ENCODE results near the gene SIGMAR1. TPM values are rescaled to one million over a fixed set of nuclear protein-coding genes. Genes with fewer than 3 reads are reported as not detected.

Gene SIGMAR1
- total RNA-seq, 1 experiment from 2014 or later, result 165 TPM

GRCh38 chr9:34651321-34651720 is 13.7 kb upstream of the SIGMAR1 start:
- peaks cover 30% of the 10 kb centered on the region for H3K4me1 ChIP-seq (ENCODE audit: insufficient read depth, low read length, poor library complexity, severe bottlenecking)
- no peak for TF ChIP-seq CTCF (conservative IDR thresholded peaks at IDR 0.05; ENCODE audit: low read depth, low read length)
- TF ChIP-seq EZH2 (IDR thresholded peaks at IDR 0.05; ENCODE audit: borderline replicate concordance, low read depth, low read length, poor library complexity, severe bottlenecking), result no peak
- intact Hi-C loops (cut with micrococcal nuclease; ENCODE audit: unreplicated experiment), result no loop called here
- peaks cover 17% of the 10 kb centered on the region for H3K36me3 ChIP-seq (ENCODE audit: insufficient read depth, low read length, poor library complexity, severe bottlenecking)
- no peaks in the 10 kb centered on the region for H3K27me3 ChIP-seq (replicated peaks; ENCODE audit: insufficient read depth, low read depth, low read length, poor library complexity)
- POLR2A ChIA-PET (ENCODE audit: low non-redundant PET), result no interaction called here
- CTCF ChIA-PET, result no interaction called here
- H3K9me3 ChIP-seq (ENCODE audit: low read depth, low read length, poor library complexity, severe bottlenecking), result no peaks in the 10 kb centered on the region
- no peak overlapping the region for H3K27ac ChIP-seq (ENCODE audit: low read depth, low read length, poor library complexity, severe bottlenecking)
- no TSS peak for BruUV-seq (replicated peaks)
- DNase-seq (ENCODE audit: low spot score), result no peak
- H3K4me3 ChIP-seq (ENCODE audit: low read depth, low read length, poor library complexity, severe bottlenecking), result no peak overlapping the region

- H3K27ac ChIP-seq (ENCODE audit: low read depth, low read length, poor library complexity, severe bottlenecking), result no peak overlapping the region
- H3K4me3 ChIP-seq (ENCODE audit: low read depth, low read length, poor library complexity, severe bottlenecking), result no peak overlapping the region
- no TSS peak for BruUV-seq (replicated peaks)
- ChIA-PET POLR2A (ENCODE audit: low non-redundant PET) (no interaction called here), CTCF (interaction anchor here (0.7 kb wide), 1 partner anchor 17 kb away, joined by 3 read pairs; no protein-coding TSS in a partner anchor)
- DNase-seq (ENCODE audit: low spot score), result no peak
- TF ChIP-seq CTCF (conservative IDR thresholded peaks at IDR 0.05; ENCODE audit: low read depth, low read length) (no peak), EZH2 (IDR thresholded peaks at IDR 0.05; ENCODE audit: borderline replicate concordance, low read depth, low read length, poor library complexity, severe bottlenecking) (no peak)
- peaks cover 33% of the 10 kb centered on the region for H3K4me1 ChIP-seq (ENCODE audit: insufficient read depth, low read length, poor library complexity, severe bottlenecking)
- no peaks in the 10 kb centered on the region for H3K9me3 ChIP-seq (ENCODE audit: low read depth, low read length, poor library complexity, severe bottlenecking)
- H3K27me3 ChIP-seq (replicated peaks; ENCODE audit: insufficient read depth, low read depth, low read length, poor library complexity), result no peaks in the 10 kb centered on the region
- peaks cover 17% of the 10 kb centered on the region for H3K36me3 ChIP-seq (ENCODE audit: insufficient read depth, low read length, poor library complexity, severe bottlenecking)
- intact Hi-C loops (cut with micrococcal nuclease; ENCODE audit: unreplicated experiment), result no loop called here
Measured at GRCh38 chr9:34650816-34651215, 13.2 kb upstream of the SIGMAR1 start.

GRCh38 chr9:34648673-34649072 is 11.1 kb upstream of the SIGMAR1 start:
- DNase-seq (ENCODE audit: low spot score), result no peak
- peaks cover 17% of the 10 kb centered on the region for H3K36me3 ChIP-seq (ENCODE audit: insufficient read depth, low read length, poor library complexity, severe bottlenecking)
- BruUV-seq (replicated peaks), result no TSS peak
- no peaks in the 10 kb centered on the region for H3K9me3 ChIP-seq (ENCODE audit: low read depth, low read length, poor library complexity, severe bottlenecking)
- no peaks in the 10 kb centered on the region for H3K27me3 ChIP-seq (replicated peaks; ENCODE audit: insufficient read depth, low read depth, low read length, poor library complexity)
- H3K4me1 ChIP-seq (ENCODE audit: insufficient read depth, low read length, poor library complexity, severe bottlenecking), result peaks cover 18% of the 10 kb centered on the region
- H3K4me3 ChIP-seq (ENCODE audit: low read depth, low read length, poor library complexity, severe bottlenecking), result no peak overlapping the region
- intact Hi-C loops (cut with micrococcal nuclease; ENCODE audit: unreplicated experiment), result no loop called here
- POLR2A ChIA-PET (ENCODE audit: low non-redundant PET), result no interaction called here
- no peak overlapping the region for H3K27ac ChIP-seq (ENCODE audit: low read depth, low read length, poor library complexity, severe bottlenecking)
- TF ChIP-seq EZH2 (IDR thresholded peaks at IDR 0.05; ENCODE audit: borderline replicate concordance, low read depth, low read length, poor library complexity, severe bottlenecking) (no peak), CTCF (conservative IDR thresholded peaks at IDR 0.05; ENCODE audit: low read depth, low read length) (no peak)
- CTCF ChIA-PET, result no interaction called here
